Measurements from ENCODE around the gene HAPLN3.
A peak's percentile ranks its signal among the peaks of the same experiment; 100 is the strongest.

Gene HAPLN3

DNA sequence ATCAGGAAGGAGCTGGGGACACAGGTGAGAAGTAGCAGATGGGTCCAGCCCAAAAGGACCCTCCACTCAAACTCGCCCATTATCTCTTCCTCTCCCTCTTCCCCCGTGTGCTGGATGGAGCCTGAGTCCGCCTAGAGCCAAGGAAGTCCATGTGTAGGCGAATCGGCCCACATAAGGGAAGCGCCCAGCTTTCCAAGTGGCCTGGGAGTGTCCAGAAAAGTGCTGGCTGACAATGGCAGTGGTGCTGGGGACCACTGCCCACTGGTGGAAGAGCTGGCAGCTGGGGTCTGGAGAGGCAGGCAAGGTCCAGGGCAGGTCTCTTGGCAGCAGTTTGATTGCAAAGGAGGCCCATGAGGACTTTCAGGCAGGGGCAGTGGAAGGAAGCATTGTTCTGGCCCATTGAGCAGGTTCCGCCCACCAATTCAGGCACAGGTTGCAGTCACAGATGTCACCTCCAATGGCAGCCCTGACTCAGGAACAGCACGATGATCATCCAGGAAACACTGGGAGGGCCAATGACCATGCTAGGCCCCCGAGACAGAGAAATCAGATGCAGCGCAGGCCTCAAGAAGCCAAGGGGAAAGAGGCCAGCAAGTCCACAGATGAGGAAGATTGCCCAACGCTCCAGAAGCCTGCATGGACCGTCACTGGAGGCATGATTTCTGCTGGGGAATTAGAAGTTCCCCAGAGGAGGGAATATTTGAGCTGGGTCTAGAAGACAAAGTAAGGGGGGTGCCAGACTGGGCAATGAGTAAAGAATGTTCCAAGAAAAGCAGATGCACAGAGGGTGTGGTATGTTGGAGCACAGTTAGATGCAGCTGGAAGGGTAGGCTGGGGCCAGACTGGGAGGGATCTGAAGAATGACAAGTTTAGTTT lies 14.8 kb upstream of the HAPLN3 start:
- DNase-seq, result no peak

DNA sequence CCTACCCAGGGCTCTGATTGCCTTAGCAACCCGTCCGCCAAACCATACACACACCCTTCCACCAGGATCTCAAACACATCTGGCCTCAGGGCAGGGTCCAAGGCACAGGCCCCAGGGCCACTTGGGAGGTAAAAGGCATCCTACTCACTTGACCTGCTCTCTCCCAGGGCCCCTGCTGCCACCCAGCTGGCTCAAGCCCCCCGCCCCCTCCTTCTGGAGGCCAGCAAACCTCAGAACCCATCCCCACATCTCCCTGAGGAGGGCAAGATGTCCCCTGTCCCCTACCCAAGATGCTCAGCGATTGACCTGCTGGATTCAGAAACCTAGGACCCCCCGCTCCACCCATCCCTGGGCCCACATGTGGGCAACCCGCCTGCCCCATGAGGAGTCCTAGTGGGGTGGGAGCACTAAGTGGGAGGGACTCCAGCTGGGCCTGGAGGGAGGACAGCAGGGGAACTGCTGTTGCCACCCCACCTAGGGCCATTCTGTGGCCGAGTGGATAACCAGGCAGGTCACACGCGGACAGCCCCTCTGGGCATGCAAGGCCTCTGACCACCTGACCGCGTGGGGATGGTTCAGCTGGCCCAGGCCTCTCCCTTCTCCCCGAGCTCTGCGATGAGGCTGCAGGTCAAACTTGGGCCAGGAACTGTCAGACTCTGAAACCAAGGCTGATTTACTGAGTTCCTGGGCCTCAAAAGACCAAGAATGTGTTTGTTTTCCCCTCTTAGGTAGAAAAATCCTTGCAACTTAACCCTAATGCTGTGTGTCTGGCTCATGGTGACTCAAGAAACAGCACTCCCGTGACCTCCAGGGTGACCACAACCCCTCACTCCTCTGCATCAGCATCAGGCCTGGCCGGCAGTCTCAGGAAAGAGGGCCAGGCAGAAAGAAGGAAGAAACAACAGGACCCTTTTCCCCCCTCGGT lies 13.6 kb upstream of the HAPLN3 start:
- no peak for DNase-seq

DNA sequence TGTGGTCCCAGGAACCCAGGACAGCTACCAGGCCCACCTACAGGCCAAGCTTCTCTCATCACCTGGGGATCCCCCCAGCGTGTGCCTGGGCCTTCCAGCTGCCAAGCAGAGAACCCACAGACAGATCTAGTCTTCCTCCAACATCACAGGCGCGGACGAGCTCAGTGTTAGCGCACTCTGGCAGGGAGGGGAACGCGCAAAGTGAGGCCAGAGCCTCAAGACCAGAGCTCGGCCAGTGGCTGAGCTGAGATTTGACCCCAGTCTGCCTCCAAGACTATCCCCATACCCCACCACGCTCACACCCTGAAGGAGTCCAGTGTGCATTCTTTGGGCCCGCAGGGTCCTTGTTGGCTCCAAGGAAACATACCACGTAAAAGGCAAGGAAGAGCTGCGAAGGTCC lies 12.8 kb upstream of the HAPLN3 start:
- DNase-seq, result no peak

DNA sequence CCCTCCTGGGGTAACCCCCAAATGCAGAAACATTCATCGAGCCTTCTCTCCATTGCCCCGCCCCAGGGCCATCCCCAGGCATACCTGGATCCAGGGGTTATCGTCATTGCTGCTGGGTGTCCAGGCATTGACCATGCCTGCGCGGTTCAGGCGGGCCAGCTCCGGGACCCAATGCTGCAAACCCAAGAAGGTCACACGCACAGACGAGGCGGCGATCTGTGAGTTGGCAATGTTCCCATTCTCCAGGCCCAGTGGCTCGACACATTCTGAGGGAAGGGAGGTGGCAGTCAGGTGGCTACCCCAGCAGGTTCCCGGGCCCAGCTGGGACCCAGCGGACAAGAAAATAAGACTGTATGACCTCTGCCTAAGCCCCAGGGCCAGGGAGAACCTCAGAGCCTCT lies 11.8 kb upstream of the HAPLN3 start:
- DNase-seq, result no peak

DNA sequence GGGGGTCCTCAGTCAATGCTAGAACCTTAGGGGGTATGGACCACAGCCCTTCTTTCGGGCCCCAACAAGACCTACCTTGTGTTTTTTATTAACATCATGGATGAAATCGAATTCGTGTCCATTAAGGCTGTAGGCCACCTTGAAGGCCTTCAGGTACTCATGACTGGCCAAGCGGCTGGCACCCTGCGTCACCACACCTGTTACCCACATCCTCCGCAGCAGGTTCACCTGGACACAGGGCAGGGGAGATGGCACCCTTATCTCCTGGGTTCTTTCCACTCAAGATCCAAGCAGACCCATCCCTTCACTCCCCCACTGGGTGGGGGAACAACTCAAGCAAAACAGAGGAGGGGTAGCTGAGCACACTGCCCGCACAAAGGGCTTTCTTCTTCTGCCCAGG lies 11.2 kb upstream of the HAPLN3 start:
- no peak for DNase-seq

DNA sequence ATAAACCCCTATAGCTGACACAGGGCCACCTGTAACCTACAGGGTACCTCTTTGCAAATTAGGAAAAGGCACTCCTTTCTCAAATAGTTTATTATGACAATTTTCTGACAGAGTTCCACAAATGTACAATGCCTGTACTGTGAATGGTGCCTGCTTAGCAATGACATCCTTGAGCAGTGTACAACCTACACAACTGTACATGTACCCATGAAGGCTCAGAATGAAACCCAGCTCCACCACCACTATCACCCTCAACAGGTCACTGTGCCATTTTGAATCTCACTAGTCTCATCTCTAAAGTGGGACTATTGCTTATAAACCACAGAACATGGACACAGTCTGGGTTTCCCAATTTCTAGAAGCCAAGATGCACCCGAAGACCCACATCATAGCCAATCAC lies 10.8 kb upstream of the HAPLN3 start:
- DNase-seq, result no peak

DNA sequence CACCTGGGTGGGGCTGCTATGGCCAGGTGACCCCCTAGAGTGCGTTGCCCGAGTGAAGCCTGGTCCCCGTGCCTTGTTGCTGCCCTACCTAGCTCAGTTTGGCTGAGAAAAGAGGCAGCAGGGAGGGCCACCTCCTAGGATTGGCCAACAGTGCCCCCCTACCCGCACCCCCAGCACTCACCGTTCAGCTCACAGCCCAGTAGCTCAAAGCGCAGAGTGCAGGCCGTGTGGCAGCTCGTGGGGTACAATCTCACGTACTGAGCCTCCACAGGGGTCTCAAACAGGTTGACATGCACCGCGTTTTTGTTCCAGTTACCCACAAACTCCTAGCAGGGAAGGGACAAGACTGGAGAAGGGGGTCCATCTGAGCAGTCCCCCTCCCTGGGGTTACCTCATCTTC lies 10.2 kb upstream of the HAPLN3 start:
- DNase-seq, result no peak

DNA sequence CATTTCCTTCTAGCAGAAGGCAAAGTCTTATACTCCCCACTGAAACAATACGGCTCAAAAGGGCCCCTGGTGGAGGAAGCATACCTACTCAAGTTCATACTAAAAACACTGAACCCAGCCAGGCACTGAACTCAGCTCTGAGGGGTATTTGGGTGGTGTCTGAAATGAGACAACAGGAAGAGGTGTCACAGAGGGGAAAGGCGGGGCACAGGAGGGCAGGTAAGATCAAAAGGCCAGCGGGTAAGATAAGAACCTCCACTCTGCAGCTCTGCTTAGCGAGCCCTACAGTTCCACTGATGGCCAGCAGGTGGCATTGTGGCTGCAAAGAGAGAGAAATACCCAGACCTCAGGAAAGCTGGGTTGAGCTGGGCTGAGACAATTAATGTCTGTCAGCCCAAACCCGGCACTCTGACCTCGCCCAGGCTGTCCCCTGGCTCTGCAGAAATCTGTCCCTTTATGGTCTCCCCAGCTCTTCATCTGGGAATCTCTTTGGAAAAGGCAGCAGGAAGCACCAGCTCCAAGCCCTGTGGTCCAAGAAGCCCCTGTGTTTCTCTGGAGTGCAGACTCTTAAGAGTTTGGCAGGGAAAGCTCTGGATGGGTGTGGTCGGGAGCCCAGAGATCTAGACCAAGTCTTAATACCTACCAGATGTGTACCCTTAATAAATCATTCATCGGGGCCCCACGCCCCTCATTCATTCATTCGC lies 9.4 kb upstream of the HAPLN3 start:
- DNase-seq, result peak; percentile 95

DNA sequence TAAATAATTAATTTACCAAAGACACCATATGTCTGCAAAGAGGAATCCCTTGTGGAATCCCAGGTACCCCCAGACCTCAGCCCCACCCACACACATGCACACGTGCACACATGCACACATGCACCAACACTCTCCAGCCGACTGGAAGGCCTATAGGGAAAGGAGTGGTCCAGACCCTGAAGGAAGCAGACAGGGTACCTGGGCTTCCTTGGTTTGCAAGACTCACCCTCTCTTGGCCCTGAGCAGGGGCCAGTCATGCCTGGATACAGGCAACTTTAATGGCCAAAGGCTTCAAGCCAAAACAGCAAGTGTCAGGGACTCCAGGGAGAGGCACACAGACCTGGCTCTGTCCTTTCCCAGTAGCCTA lies 8.9 kb upstream of the HAPLN3 start:
- no peak for DNase-seq

DNA sequence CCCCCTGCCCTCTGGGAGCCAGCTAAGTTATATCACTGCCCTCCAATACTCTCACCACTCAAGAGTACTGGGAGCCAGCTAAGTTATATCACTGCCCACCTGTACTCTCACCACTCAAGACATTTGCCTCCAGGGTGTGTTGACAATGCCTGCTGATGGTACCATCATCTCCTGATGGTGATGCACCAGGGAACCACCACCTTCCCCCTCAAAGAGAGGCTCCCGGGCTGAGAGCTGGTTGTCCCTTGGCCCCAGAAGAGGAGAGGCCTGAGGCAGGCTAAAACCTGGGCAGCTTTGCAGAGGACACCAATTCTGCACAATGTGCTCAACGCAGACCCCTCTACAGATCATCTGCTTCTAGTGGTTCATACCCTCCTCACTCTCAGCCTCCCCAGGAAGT lies 7.5 kb upstream of the HAPLN3 start:
- DNase-seq, result no peak

DNA sequence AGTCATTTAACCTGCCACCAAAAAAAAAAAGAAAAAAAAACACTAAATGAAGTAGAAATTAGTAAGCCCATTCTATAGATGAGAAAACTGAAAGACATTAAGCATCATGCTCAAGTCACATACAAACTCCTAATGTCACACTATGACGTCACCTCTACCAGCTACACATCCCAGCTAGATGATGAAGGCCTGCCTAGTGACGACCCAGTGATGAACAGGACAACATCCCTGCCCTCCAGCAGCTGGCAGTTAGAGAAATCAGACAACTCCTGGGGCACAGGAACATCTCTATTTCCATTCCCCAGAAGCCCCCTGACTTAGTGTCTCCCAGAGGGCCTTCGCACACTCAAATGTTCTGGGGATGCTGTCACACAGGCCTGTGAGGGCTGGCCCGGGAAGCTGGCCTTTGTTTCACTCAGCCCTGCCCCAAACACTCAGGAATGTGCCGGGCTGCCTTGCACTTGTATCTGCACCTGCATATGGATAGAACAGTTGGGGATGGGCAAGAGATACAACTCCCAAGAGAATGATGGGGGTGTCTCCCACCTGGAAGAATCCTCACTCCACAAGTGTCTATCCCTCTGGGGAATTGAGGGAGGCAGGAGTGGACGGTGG lies 7.0 kb upstream of the HAPLN3 start:
- DNase-seq, result no peak

DNA sequence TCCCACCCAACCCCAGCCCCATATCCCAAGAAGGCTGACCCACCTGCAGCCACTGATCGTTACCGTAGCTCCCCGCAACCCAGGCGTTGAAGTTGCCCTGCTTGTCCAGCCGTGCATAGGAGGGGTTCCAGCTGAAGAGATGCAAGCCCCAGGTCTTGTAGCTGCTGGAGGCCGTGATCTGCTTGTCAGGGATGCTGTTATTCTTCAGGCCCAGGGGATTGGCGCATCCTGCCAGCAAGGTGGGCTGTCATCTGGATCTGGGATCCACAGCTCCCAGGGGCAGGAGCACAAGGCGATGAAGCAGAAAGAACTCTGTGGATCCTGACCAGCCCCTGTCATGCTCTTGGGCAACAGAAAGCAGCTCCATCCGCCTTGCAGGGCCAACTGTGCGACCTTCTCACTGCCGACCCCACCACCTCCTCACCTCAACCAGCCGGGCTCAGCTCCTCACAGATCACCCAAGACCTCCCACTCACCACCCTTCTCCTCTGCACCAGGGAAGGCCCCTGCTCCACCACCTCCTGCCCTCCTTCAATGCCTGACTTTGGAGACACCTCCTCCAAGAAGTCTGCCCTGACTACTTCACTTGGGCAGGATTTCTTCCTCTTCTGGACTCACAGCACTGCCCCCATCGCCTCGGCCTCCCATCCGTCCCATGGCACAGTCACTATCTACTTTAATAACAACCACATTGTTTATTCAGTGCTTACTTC lies 6.3 kb upstream of the HAPLN3 start:
- no peak for DNase-seq

DNA sequence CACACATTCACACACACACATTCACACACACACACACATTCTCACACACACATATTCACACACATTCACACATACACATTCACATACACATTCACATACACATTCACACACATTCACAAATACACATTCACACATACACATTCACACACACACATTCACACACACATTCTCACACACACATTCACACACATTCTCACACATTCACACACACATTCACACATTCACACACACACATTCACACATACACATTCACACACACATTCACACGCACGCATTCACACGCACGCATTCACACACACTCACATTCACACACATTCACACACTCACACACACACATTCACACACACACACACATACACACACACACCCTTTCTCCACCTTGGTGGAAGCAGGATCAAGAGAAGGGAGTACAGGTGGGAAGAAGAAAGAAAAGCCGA lies 5.7 kb upstream of the HAPLN3 start:
- DNase-seq, result no peak

DNA sequence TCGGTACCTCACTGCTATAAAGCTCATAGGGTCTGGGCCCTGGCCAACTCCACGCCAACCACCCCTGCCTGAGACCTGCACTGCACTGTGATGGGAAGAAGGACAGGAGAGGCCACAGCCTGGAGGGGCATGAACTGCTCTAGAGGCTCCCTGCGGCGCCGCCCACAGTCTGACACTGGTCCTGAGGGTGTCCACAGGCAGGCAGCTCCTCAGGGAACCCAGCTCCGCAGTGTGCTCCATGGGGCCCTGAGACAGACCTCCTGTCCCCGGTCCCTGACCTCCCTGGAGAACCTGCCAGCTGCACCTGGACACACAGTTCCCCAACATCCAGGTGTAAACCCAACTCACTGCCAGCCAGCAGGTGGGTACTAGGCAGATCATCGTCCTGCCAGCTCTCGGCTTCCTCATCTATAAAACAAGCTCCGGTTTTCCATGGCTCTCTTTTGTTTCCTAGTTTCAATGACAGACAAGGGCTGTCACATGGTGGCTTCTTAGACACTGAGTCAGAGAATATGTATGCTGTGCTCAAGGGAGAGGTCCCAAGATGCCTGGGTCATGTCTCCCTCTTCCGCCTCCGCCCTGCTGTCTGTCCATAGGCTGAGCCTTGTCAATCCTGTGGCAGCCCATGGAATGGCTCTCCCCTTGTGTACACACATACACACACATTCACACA lies 5.1 kb upstream of the HAPLN3 start:
- DNase-seq, result no peak

DNA sequence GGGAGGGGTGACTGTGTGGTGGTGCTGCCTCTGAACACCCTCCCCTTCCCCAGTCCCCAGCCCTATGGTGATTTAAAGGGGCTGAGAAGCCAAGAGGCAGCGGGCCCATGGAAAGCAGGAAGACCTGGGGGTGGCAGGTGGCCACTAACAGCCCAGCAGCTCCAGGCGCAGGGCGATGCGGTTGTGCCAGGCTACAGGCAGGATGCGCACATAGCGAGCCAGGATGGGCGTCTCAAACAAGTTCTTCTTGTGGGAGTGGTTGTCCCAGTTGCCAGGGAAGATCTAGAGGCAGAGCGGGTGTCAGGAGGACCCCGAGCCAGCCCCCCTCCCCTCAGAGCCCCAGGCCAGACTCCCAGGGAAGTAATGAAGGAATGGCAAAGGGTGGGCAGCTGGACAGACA lies 3.9 kb upstream of the HAPLN3 start:
- DNase-seq, result no peak

DNA sequence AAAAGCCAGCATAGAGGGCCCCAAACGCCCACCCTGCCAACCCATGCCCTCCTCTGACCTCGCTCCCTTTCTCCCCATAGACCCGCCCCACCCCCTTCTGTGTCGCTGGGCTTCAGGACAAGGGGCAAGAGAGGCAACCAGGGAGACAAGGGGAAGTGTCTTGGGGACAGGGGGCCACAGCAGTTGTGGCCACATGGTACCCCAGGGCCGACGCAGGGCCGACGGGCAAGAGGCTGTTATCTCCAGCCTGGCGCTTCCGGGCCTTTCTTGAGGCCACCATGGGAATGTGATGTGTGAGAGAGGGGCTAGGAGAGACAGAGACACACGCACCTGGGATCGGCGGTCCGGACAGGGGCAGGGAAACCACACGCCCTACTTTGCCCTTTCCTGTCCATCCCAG lies 3.4 kb upstream of the HAPLN3 start:
- DNase-seq, result no peak

DNA sequence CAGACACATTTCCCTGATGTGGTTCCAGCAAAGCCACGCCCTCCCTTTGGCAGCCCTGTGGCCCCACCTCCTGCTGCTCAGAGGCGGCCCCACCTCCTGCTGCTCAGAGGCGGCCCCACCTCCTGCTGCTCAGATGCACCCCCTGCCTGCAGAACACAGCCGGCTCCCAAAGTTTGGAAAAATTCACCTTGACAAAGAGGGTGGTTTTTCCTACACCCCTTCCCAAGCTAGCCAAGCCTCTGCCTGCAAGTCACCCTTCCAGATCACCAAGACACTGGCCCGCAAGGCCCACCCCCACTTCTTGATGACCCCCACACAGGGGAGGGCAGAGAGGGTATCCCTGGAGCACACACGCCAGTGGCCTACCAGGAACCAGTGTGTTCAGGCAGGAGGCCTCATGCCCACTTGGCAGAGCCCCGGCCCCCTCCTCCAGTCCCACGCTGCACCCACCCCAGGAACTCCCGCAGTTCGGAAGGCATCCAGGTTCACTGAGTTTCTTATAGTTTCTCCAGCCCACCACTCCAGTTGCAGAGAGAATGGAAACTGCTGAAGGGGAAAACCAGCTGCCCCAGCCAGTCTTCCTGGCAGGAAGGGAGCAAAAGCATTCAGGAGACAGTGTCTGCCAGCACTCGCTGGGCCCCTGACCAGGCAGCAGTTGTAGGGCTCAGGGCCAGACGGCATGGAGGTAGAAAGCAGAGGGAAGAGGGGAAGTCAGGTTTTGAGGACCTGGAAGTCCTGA lies 2.3 kb upstream of the HAPLN3 start:
- peak; percentile 73 for DNase-seq

DNA sequence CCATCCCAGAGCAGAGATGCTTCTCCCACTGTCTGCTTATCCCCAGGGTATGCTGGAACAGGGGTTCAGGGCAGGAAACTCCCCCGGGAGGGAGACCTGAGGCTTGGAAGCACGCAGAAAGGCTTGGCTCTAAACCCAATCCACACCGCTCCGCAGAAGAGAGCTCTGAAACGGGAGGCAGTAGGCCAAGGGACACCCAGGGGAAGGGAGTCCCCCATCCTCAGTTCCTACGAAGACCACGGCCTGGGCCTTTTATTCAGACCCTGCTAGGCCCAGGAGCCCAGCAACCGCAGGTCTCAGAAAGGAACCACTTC lies 1.8 kb upstream of the HAPLN3 start:
- DNase-seq, result no peak

DNA sequence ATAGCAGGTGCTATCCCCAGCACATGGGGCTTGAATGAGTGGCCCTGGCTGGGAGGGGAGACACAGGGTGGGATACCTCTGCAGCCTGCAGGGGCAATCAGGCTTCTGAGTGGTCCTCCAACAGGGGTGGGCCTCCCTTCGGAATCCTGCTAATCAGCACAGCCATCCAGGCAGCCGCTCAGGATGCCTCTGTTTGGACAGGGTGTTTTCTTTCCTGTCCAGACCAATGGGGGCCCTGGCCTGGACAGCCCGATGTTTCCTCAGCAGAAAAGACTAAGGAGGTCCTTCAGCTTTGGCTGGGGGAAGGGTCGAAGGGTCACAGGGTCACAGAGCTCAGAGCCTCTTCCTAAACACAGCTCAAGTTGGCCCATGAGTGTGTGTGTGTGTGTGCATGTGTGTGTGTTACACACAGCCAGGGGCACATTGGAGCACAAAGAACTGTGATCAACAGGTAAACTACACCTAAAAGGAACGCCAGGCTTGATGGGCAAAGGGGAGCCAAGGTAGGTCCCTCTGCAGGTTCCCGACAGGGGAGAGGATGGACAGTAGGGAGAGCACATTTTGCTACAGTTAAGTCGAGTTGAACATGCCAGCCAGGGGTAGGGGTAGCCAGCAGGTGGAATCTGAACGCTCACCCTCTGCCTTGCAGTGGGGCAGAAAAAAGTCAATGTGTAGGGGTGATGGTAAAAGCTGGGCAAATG lies 1.1 kb upstream of the HAPLN3 start:
- no peak for DNase-seq

DNA sequence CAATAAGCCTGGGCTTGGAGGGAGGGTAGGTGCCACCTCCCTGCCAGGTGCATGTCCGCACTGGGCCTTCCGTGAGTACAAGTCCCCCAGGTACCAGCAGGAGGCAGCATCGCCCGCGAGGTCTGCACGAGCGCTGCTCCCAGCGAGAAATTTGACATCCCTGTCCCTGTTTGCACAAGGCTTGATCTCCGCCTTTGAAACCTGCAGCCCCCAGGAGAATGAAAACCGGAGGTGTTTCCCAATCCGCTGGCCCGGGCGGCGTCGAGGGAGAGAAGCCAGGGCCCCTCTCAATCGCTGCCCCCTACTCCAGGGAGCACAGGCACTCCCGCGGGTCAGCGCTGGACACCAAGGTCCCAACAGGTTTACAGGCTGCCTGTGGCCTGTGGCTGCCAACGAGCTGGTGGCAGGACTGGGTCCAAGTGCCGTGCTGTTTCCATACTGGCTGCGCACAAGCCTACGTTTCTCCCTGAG lies 961 bp downstream of the HAPLN3 start:
- peak; percentile 89 for DNase-seq
